K562 (cell line): ENCODE results near the gene ALDH1A2.

ENCODE experiments used
- CREB3L1 ChIP-seq: fragments of 450-650 bp; IDR thresholded peaks from 2 replicates; pipeline ENCODE4 v1.6.1; 2014; ENCODE audit warnings: low read depth, mild to moderate bottlenecking, moderate library complexity, borderline replicate concordance
- CTCF ChIP-seq, 3 experiments: IDR thresholded peaks in 2 of 3; conservative IDR thresholded peaks in 1 of 3; 2 replicates each; pipeline ENCODE4 v1.5.1; 2011 to 2012; ENCODE audit warnings: low read length in 3 of 3, mild to moderate bottlenecking in 3 of 3, control low read depth in 2 of 3, improper control_type of control experiment in 1 of 3, inconsistent platforms in 1 of 3, low read depth in 1 of 3, mixed read lengths in 1 of 3, moderate library complexity in 1 of 3; ENCODE audit not compliant: insufficient read depth in 2 of 3
- ETV1 ChIP-seq: fragments of 450-650 bp; conservative IDR thresholded peaks from 2 replicates; pipeline ENCODE4 v1.6.1; 2016; ENCODE audit warnings: missing genetic modification characterization, control low read depth, low read depth, missing compliant biosample characterization
- EZH2 ChIP-seq: IDR thresholded peaks from 2 replicates; pipeline ENCODE4 v1.6.1; 2012; ENCODE audit warnings: low read depth, mild to moderate bottlenecking, inconsistent platforms, low read length, borderline replicate concordance
- FOXA1 ChIP-seq: fragments of 450-650 bp; IDR thresholded peaks from 2 replicates; pipeline ENCODE4 v1.6.1; 2016; ENCODE audit warnings: mild to moderate bottlenecking, borderline replicate concordance
- HDGF ChIP-seq: fragments of 450-650 bp; IDR thresholded peaks from 2 replicates; pipeline ENCODE4 v1.6.1; 2016
- PRPF4 ChIP-seq: fragments of 200-400 bp; formaldehyde crosslinking; IDR thresholded peaks from one replicate; pipeline ENCODE4 v1.6.1; 2017; ENCODE audit warnings: low read length, low read depth, mild to moderate bottlenecking; ENCODE audit not compliant: insufficient read depth, poor library complexity, severe bottlenecking
- PTTG1 ChIP-seq: fragments of 450-650 bp; IDR thresholded peaks from 2 replicates; pipeline ENCODE4 v1.6.1; 2016; ENCODE audit warnings: low read depth, mild to moderate bottlenecking, missing genetic modification characterization, missing compliant biosample characterization
- XRCC5 ChIP-seq: fragments of 200-400 bp; formaldehyde crosslinking; IDR thresholded peaks from 2 replicates; pipeline ENCODE4 v1.6.1; 2017; ENCODE audit warnings: low read depth, mild to moderate bottlenecking, low read length
- ZNF184 ChIP-seq: sonication (generic); formaldehyde crosslinking; IDR thresholded peaks from 2 replicates; pipeline ENCODE4 v1.5.0; 2020; ENCODE audit warnings: missing genetic modification reagents
- ZNF707 ChIP-seq: fragments of 250-450 bp; sonication (Bioruptor Pico); conservative IDR thresholded peaks from 2 replicates; pipeline ENCODE4 v1.8.0; 2022; ENCODE audit warnings: inconsistent platforms, mild to moderate bottlenecking, moderate library complexity
- ZSCAN29 ChIP-seq: fragments of 450-650 bp; IDR thresholded peaks from 2 replicates; pipeline ENCODE4 v1.6.1; 2017

- TF ChIP-seq CTCF (IDR thresholded peaks at IDR 0.05 in 2 of 3, conservative IDR thresholded peaks at IDR 0.05 in 1 of 3; ENCODE audit: insufficient read depth in 2 of 3, low read depth in 1 of 3, low read length in 3 of 3) = no peak
- no peak for TF ChIP-seq XRCC5
- no peak for TF ChIP-seq HDGF
- no peak for TF ChIP-seq PRPF4
- TF ChIP-seq ZNF184 = no peak
- no peak for TF ChIP-seq EZH2
- no peak for TF ChIP-seq ETV1
- no peak for TF ChIP-seq PTTG1
- TF ChIP-seq CREB3L1 = no peak
- no peak for TF ChIP-seq ZNF707 (CRISPR knock-in tag)
- no peak for TF ChIP-seq ZSCAN29
- TF ChIP-seq FOXA1 = no peak
Measured at GRCh38 chr15:58017869-58018268, 47.6 kb downstream of the ALDH1A2 start.
